PC-9 (cell line): ENCODE results near the gene FOXP3.

Source experiments
- CTCF ChIP-seq: fragments of 200-600 bp; sonication (generic); conservative IDR thresholded peaks from 2 replicates; pipeline ENCODE4 v1.6.1; 2017; ENCODE audit warnings: mixed run types, antibody characterized with exemption, mild to moderate bottlenecking, moderate library complexity
- EZH2 ChIP-seq: fragments of 200-600 bp; sonication (generic); IDR thresholded peaks from 2 replicates; pipeline ENCODE4 v1.8.0; 2017; ENCODE audit warnings: antibody characterized with exemption, low read depth

GRCh38 chrX:49227726-49228125 lies 36.8 kb downstream of the FOXP3 start:
- no peak for TF ChIP-seq CTCF
- no peak for TF ChIP-seq EZH2
